Measurements from ENCODE around the gene PMPCA. TPM values are rescaled to one million over a fixed set of nuclear protein-coding genes. Genes with fewer than 3 reads are reported as not detected.

The PMPCA gene
- total and polyA plus RNA-seq, 2 of the 13 experiments (the other 11 are each of a cell fraction or from before 2014, with no cell fraction given), result 70.2 to 88.4 TPM

DNA sequence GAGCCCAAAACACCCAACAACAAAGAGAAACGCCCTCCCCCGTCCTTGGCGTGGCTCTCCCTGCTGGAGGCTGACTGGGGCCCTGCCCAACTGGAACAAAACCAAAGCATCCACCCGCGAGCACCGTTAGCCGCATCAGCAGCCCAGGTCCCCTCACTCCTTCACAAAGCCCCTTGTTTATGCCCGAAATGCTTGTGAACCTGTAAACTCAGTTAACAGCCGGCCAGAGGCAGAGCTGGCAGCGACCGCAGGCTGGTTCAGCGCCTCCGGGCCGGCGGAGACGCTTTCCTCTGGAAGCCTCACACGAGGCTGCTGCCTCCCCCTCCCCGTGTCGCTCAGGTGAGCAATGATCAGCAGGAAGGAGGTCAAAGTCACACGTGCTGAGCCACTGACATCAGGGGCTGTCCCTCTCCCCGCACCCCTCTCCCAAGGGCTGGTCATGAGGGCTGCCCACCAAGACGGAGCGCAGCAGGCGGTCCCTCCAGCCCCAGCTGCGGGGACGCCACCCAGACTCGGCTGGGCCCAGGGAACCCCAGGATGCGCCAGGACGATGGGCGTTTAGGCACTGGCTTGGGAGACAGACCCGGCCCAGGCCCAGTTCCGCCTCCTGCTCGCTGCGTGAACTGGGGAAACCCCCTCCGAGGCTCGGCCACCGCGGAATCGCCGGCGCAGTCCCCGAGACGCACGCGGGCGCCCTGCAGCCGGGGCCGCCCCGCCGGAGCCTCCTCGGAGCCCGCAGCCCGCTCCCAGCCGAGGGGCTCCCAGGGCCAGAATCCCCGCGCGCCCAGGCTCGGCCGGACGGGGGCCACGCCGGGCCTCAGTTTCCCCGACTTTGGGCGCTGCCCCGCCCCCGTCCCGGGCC, 11.1 kb upstream of the PMPCA start (continued):
- no peak for TF ChIP-seq SYNCRIP (IDR thresholded peaks at IDR 0.05; ENCODE audit: insufficient read depth, low read depth, low read length)
- no peak for TF ChIP-seq ELF4 (CRISPR knock-in tag; IDR thresholded peaks at IDR 0.05; ENCODE audit: borderline replicate concordance)
- peak; percentile 35; the same call in 1 of the 2 replicates for TF ChIP-seq MYC (CRISPR knock-in tag; IDR thresholded peaks at IDR 0.05; ENCODE audit: borderline replicate concordance)
- TF ChIP-seq GFI1 (CRISPR knock-in tag; IDR thresholded peaks at IDR 0.05; ENCODE audit: borderline replicate concordance), result no peak
- TF ChIP-seq JDP2 (CRISPR knock-in tag; IDR thresholded peaks at IDR 0.05; ENCODE audit: borderline replicate concordance), result no peak
- TF ChIP-seq ZSCAN20 (CRISPR knock-in tag; IDR thresholded peaks at IDR 0.05; ENCODE audit: borderline replicate concordance), result peak; percentile 32; the same call in 1 of the 2 replicates
- TF ChIP-seq HMGA1 (CRISPR knock-in tag; conservative IDR thresholded peaks at IDR 0.05), result no peak
- TF ChIP-seq ZNF841 (CRISPR knock-in tag; IDR thresholded peaks at IDR 0.05; ENCODE audit: borderline replicate concordance), result no peak
- TF ChIP-seq MLLT10 (CRISPR knock-in tag; IDR thresholded peaks at IDR 0.05), result no peak
- TF ChIP-seq RNF2 (conservative IDR thresholded peaks at IDR 0.05; ENCODE audit: low read depth), result no peak
- TF ChIP-seq ZNF598 (CRISPR knock-in tag; IDR thresholded peaks at IDR 0.05; ENCODE audit: borderline replicate concordance), result no peak
- no peak for TF ChIP-seq XRCC5 (optimal IDR thresholded peaks at IDR 0.05; ENCODE audit: low read length)
- TF ChIP-seq, protein P1, sequence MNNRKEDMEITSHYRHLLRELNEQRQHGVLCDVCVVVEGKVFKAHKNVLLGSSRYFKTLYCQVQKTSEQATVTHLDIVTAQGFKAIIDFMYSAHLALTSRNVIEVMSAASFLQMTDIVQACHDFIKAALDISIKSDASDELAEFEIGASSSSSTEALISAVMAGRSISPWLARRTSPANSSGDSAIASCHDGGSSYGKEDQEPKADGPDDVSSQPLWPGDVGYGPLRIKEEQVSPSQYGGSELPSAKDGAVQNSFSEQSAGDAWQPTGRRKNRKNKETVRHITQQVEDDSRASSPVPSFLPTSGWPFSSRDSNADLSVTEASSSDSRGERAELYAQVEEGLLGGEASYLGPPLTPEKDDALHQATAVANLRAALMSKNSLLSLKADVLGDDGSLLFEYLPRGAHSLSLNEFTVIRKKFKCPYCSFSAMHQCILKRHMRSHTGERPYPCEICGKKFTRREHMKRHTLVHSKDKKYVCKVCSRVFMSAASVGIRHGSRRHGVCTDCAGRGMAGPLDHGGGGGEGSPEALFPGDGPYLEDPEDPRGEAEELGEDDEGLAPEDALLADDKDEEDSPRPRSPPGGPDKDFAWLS (CRISPR knock-in tag; IDR thresholded peaks at IDR 0.05; ENCODE audit: borderline replicate concordance), result no peak
- no peak for TF ChIP-seq ZNF225 (CRISPR knock-in tag; IDR thresholded peaks at IDR 0.05)
- no peak for TF ChIP-seq ZNF883 (CRISPR knock-in tag; IDR thresholded peaks at IDR 0.05; ENCODE audit: not compliant biosample characterization)
- TF ChIP-seq, protein P2, sequence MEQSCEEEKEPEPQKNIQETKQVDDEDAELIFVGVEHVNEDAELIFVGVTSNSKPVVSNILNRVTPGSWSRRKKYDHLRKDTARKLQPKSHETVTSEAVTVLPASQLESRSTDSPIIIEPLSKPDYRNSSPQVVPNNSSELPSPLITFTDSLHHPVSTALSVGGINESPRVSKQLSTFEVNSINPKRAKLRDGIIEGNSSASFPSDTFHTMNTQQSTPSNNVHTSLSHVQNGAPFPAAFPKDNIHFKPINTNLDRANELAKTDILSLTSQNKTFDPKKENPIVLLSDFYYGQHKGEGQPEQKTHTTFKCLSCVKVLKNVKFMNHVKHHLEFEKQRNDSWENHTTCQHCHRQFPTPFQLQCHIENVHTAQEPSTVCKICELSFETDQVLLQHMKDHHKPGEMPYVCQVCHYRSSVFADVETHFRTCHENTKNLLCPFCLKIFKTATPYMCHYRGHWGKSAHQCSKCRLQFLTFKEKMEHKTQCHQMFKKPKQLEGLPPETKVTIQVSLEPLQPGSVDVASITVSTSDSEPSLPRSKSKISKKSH (CRISPR knock-in tag; IDR thresholded peaks at IDR 0.05; ENCODE audit: borderline replicate concordance), result 0 out of 2 replicates have a peak, but pooled peaks have one; percentile 19
- TF ChIP-seq ZNF142 (CRISPR knock-in tag; IDR thresholded peaks at IDR 0.05), result no peak
- TF ChIP-seq EED (CRISPR knock-in tag; IDR thresholded peaks at IDR 0.05), result peak; percentile 36; the same call in 1 of the 2 replicates
- no peak; the same call in 1 of the 2 replicates for TF ChIP-seq ZSCAN31 (CRISPR knock-in tag; IDR thresholded peaks at IDR 0.05; ENCODE audit: low read depth)
- no peak for TF ChIP-seq MATR3 (CRISPR knock-in tag; IDR thresholded peaks at IDR 0.05)

Data from HepG2 (cell line).